Hypothalamus (tissue), 51 donors: ENCODE measurements around the gene ZBP1.
A peak's percentile ranks its signal among the peaks of the same experiment; 100 is the strongest.

Source experiments
- DNase-seq, 51 donors: peaks; one replicate each; lab custom pipeline; 2025; lab: John Stamatoyannopoulos, UW

ZBP1 gene

DNA sequence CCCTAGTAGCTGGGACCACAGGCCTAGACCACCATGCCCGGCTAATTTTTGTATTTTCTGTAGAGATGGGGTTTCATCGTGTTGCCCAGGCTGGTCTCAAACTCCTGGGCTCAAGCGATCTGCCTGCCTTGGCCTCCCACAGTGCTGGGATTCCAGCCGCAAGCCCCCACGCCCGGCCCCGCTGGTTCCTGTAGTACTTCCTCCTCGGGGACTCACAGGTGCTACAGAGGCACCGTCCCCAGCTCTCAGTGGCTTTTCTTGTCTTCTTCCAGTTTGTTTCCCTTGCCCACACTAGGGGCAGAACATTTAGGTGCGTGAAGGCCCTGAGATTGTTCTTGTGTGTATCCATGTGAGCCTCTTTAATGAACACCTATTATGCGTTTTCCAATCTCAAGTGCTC is 773 bp upstream of the ZBP1 start:
- DNase-seq = no peak

DNA sequence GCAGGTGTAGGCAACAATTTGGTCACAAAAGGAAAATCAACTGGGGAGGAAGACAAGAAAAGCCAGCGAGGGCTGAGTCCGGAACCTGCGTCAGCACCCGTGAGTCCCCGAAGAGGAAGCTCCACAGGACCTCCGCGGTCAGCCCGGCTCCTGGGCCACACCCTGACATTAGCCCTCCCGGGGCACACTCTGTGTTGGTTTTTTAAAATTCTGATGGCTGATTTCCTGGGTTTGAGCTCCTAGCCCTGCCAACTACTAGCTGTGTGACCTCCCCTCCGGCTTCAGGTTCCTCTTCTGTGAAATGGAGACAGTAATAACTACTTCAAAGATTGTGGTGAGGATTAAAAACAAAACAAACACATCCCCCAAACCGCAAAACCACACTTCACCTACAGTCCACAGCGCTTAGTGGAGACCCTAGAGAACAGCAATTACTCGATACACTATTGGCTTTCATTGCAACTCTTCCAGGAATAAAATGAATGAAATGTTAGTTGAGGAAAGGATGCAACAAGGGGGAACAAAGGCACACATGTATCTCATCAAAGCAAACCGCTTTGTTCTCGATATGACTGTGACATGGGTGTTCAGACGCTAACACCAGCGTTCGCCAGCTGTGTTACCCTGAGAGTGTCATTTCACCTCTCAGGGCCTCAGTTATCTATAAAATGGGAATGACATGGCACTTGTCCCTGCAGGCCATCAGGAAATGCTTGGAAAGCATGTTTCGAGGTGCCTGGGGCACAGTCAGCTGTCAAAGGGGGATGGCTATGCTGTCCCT is 985 bp downstream of the ZBP1 start:
- peak in 3 of 51 donors; percentile 8 to 22 (median 16) for DNase-seq

DNA sequence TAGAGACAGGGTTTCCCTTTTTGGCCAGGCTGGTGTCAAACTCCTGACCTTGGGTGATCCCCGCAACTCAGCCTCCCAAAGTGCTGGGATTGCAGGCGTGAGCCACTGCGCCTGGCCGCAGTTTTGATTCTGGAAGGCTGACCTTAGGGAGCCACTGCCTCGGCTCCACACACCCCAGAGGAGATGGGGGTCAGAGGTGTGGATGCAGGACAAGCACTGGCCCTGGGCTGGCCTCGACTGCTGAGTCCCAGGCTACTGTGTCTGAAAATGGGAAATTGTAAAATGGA is 1.5 kb downstream of the ZBP1 start:
- DNase-seq = no peak

DNA sequence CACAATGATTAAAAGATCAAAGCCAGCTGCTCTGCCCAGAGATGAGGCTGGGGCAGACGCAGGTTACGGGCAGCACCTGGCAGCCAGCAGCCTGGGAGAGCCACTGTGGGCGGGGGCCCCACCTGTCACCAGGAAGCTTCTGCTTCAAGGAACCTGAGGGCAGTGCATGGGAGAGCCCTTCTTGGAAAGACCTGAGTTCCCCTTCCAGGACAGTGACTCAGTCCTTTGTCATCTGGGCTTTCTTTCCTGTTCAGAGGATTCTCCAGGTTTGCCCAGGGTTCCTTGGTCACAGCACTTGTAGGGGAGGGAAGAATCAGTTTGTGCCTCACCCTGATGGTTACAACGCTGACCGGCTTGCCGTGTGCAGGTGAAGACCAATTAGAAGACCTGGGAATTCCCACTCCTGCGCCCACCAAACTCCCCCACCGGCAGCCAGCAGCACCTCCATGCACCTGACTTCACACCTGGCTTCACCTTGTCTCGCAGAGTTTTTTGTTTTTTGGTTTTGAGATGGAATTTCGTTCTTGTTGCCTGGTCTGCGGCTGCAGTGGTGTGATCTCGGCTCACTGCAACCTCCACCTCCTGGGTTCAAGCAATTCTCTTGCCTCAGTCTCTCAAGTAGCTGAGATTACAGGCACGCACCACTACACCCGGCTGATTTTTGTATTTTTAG is 2.0 kb downstream of the ZBP1 start:
- no peak for DNase-seq

- no peak for DNase-seq
Measured at GRCh38 chr20:57617079-57617795, 3.0 kb downstream of the ZBP1 start.

DNA sequence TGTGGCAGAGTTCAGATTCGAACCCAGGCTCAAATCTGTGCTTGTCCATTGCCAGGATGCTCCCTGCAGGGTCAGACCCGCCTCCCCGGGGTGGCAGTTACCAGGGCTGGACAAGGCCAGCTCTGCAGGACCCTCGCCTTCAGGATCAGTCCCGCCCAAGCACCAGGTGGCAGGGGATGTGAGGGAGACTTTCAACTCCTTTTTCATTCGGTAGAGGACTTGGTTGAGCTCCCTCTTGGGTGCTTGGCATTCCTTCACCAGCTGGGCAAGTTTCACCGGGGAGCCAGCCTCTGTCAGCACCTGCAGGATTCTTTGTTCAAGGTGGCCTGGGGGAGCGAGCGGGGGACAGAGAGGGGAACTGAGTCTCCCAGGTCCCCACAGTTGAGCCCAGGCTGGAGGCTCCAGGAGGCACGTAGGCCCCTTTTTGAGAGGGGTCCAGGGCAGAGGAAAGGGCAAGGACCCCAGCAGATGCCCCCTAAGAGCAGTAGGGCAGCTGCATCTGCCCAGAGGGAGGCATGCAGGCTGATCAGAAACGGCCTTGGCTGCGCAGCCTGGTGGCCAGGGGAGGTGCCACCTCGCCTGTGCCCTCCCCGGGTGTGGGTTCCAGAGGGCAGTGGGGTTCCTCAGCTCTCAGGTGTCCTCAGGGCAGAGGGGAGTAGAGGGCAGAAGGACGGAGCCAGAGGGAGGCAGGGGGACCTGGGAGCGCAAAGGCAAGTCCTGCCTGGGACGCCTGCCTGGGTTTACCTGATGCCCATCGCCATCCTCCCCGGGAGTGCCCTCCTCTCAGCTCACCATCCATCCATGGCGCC is 3.9 kb downstream of the ZBP1 start:
- no peak for DNase-seq

DNA sequence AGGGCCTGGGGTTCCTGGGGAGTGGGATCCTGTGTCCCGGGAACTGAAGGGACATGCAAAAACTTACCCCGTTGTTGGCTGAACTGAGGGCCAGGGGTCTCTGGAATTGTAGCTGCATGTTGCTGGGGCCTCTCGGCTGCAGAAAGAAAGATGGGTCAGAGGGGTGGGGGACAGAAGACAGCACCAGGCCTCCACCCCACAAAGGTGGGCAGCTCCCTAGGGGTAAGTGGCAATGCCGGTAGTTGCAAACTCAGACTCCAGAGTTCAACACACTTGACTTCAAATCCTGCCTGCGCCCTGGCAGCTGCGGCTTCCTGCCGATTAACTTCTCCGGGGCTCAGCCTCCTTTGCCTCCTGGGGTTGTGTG is 4.8 kb downstream of the ZBP1 start:
- no peak for DNase-seq

- no peak for DNase-seq
Measured at GRCh38 chr20:57614490-57615444, 5.5 kb downstream of the ZBP1 start.

DNA sequence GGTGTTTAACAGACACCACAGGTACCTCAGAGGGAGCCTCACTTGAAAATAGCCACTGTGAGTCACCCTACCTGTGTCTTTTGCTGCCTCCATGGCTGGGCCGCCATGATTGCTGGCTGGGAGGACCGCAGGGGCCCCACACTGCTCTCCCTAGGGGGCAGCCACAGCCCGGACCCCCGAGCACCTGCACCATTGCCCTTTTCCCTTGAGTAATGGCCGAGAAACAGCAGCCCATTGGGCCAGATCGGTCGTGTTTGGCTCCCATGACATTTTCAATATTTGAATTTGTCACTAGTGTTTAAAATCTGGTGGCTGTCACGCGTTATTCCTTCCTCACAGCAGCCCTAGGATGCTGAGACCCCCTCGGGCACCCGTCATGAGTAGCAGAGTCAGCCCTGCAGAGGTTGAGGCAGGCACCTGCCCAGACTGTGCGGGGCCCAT is 6.7 kb downstream of the ZBP1 start:
- DNase-seq = no peak

DNA sequence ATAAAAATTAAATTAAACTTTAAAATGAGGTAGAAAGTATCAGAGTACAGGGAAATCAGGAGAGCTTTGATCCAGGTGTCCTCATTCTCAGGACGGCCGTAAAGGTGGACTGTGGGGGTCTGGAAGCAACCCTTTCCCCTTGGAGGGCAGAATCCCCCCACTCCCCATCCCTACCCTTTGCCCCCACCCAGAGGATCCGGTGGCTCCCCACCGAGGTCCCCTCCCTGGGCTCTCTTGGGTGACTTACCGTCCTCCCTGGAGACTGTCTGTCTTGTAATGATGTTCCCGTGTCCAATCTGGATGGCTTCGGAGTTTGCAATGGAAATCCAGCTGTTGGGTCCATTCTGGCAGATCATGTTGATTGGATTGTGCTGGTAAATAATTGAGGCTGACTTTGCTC is 7.3 kb downstream of the ZBP1 start:
- DNase-seq = no peak

- DNase-seq = no peak
Measured at GRCh38 chr20:57612436-57612835, 7.8 kb downstream of the ZBP1 start.

- peak in 14 of 51 donors; percentile 8 to 52 (median 24) for DNase-seq
Measured at GRCh38 chr20:57611586-57612311, 8.5 kb downstream of the ZBP1 start.

- no peak for DNase-seq
Measured at GRCh38 chr20:57610261-57610952, 9.8 kb downstream of the ZBP1 start.

DNA sequence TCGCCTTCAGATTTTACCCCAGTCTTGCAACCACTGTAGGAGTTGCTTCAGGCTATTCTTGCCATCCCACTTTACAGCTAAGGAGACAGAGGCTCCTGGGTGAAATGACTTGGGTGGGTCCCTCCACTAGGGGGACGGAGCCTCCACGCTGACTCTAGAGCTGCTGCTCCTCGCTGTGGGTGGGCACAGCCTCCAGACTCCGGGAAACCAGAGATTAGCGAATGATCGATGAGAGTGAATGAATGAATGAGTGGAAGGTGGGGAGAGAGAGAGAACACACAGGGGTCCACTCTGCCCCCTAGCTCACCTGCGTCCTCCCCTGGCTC is 10.4 kb downstream of the ZBP1 start:
- DNase-seq = no peak

DNA sequence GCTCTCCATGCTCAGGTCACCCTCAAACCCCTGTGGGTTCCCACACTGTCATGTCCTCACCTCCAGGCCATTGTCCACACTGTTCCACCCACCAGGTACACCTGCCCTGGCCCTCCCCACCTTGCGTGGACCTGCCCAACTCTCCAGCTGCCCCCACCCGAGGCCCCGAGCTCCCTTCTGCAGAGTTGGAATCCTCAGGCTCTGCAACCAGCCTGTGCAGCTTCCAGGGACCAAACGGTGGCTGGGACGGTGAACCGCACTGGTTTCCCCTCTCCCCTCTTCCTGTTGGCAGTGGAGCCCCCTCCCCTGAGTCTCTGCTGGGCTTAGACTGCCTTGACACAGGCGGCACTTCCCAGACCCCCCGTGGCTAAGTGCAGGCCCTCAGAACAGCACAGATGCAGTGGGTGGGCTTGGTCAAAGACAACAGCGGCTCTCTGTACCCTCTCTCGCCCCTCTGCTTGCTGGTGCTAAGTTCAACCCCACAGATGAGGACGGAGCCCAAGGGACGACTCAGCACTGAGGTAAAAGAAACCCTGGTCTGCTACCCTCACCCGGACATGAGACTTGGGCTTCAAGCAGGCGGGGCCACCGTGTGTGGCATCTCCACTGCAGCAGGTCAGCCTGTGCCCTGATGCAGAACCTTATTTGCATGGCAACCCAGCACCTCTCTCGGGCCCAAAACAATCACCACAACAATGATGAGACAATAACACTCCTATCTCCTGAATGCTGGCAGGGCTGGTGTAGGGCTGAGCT is 11.0 kb downstream of the ZBP1 start:
- DNase-seq = no peak

DNA sequence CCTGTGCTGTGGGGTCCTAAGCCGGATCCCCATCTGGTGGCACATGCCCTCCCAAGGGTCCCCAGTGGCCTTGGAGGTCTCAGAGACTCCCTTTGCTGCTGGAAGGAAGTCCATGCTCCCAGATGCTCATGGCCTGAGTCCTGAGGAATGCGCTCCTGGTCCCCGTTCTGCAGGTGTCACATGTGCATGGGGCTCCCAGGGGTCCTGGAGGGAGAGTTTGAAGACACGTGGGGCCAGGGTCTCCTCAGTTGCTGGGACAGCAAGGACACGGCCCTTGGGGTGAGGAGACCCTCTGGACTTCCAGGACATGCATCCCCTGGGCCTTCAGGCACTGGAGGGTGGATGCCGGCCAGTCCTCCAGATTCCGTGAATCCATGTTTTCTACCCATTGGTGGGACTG is 11.7 kb downstream of the ZBP1 start:
- no peak for DNase-seq

DNA sequence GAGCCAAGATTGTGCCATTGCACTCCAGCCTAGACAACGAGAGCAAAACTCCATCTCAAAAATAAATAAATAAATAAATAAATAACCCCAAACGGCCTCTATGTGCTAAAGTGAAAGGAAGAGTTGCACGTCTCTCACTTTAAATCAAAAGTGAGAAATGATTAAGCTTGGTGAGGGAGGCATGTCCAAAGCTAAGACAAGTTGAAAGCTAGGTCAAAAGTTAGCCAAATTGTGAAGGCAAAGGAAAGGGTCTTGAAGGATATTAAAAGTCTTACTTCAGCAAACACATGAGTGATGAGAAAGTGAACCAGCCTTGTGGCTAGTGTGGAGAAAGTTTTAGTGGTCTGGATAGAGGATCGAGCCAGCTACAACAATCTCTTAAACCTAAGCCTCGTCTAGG is 14.3 kb downstream of the ZBP1 start:
- DNase-seq = no peak

GRCh38 chr20:57605045-57605444 is 15.2 kb downstream of the ZBP1 start:
- no peak for DNase-seq
